Neural cell (in vitro differentiated cells): ENCODE results near the gene FHOD1. TPM values are rescaled to one million over a fixed set of nuclear protein-coding genes. Genes with fewer than 3 reads are reported as not detected.

Experiments used
- H2AFZ ChIP-seq: fragments of 200-600, 300-800 bp; sonication (generic), shearing (Covaris generic); 2 replicates; pipeline ENCODE4 v1.6.0; 2014; ENCODE audit warnings: low read depth, mild to moderate bottlenecking, antibody characterized with exemption, low read length, moderate library complexity
- H3F3A ChIP-seq: fragments of 200-600 bp; shearing (Covaris generic); 2 replicates; pipeline ENCODE4 v1.6.1; 2016; ENCODE audit warnings: mild to moderate bottlenecking, moderate library complexity, mixed read lengths, antibody characterized with exemption, low read length; ENCODE audit not compliant: insufficient read depth, poor library complexity, severe bottlenecking
- H3K27ac ChIP-seq: fragments of 200-600, 300-800 bp; sonication (generic), shearing (Covaris generic); 2 replicates; pipeline ENCODE4 v1.5.1; 2014; ENCODE audit warnings: mild to moderate bottlenecking, low read length, moderate library complexity
- H3K27me3 ChIP-seq: fragments of 300-800, 200-600 bp; sonication (generic), shearing (Covaris generic); 2 replicates; pipeline ENCODE4 v1.6.0; 2014; ENCODE audit warnings: mild to moderate bottlenecking, low read depth, low read length, moderate library complexity; ENCODE audit not compliant: insufficient read depth
- H3K36me3 ChIP-seq: fragments of 300-800, 200-600 bp; sonication (generic), shearing (Covaris generic); 2 replicates; pipeline ENCODE4 v1.5.1; 2014; ENCODE audit warnings: mild to moderate bottlenecking, antibody characterized with exemption, low read length, moderate library complexity; ENCODE audit not compliant: insufficient read depth
- H3K4me2 ChIP-seq: fragments of 300-800, 200-600 bp; sonication (generic), shearing (Covaris generic); 2 replicates; pipeline ENCODE4 v1.6.0; 2014; ENCODE audit warnings: mild to moderate bottlenecking, low read length
- H3K4me3 ChIP-seq: fragments of 300-800, 200-600 bp; sonication (generic), shearing (Covaris generic); 2 replicates; pipeline ENCODE4 v1.5.1; 2014; ENCODE audit warnings: mild to moderate bottlenecking, low read length, moderate library complexity
- H3K79me2 ChIP-seq: fragments of 200-600 bp; shearing (Covaris generic); replicated peaks from 2 replicates; pipeline ENCODE4 v1.6.0; 2014; ENCODE audit warnings: mild to moderate bottlenecking, low read length, moderate library complexity; ENCODE audit not compliant: insufficient read depth
- H3K9ac ChIP-seq: fragments of 300-800, 200-600 bp; sonication (generic), shearing (Covaris generic); 2 replicates; pipeline ENCODE4 v1.6.1; 2016; ENCODE audit warnings: mild to moderate bottlenecking, low read length, mixed read lengths
- H3K9me2 ChIP-seq: fragments of 200-600 bp; shearing (Covaris generic); 2 replicates; pipeline ENCODE4 v1.6.1; 2016; ENCODE audit warnings: mild to moderate bottlenecking, low read length, mixed read lengths; ENCODE audit not compliant: insufficient read depth
- H3K9me3 ChIP-seq: fragments of 200-600, 300-800 bp; sonication (generic), shearing (Covaris generic); 2 replicates; pipeline ENCODE4 v1.6.1; 2016; ENCODE audit warnings: mild to moderate bottlenecking, mixed run types, low read length, moderate library complexity, mixed read lengths
- H4K20me1 ChIP-seq: fragments of 200-600 bp; shearing (Covaris generic); 2 replicates; pipeline ENCODE4 v1.6.1; 2016; ENCODE audit warnings: mild to moderate bottlenecking, mixed run types; ENCODE audit not compliant: insufficient read depth
- CTCF ChIP-seq: fragments of 450-650 bp; IDR thresholded peaks from 2 replicates; pipeline ENCODE4 v1.5.1; 2014; ENCODE audit warnings: antibody characterized with exemption, mild to moderate bottlenecking, moderate library complexity; ENCODE audit not compliant: poor library complexity, severe bottlenecking
- EP300 ChIP-seq: fragments of 450-650 bp; conservative IDR thresholded peaks from 2 replicates; pipeline ENCODE4 v1.6.1; 2014; ENCODE audit warnings: antibody characterized with exemption, mild to moderate bottlenecking, moderate library complexity; ENCODE audit not compliant: poor library complexity, severe bottlenecking
- EZH2 ChIP-seq: fragments of 200-600, 300-800 bp; shearing (Covaris generic), sonication (generic); IDR thresholded peaks from 2 replicates; pipeline ENCODE4 v1.6.1; 2014; ENCODE audit warnings: antibody characterized with exemption, low read length, borderline replicate concordance, mild to moderate bottlenecking; ENCODE audit not compliant: insufficient read depth, poor library complexity, severe bottlenecking
- MXI1 ChIP-seq: fragments of 450-650 bp; conservative IDR thresholded peaks from 2 replicates; pipeline ENCODE4 v1.6.1; 2014; ENCODE audit warnings: antibody characterized with exemption, mild to moderate bottlenecking; ENCODE audit not compliant: poor library complexity, severe bottlenecking
- POLR2AphosphoS5 ChIP-seq: IDR thresholded peaks from 2 replicates; pipeline ENCODE4 v1.6.1; 2012
- RAD21 ChIP-seq: fragments of 450-650 bp; conservative IDR thresholded peaks from 2 replicates; pipeline ENCODE4 v1.6.1; 2014; ENCODE audit warnings: antibody characterized with exemption, mild to moderate bottlenecking, moderate library complexity
- REST ChIP-seq: IDR thresholded peaks from 2 replicates; pipeline ENCODE4 v1.6.1; 2012; ENCODE audit warnings: borderline replicate concordance
- SMC3 ChIP-seq: fragments of 450-650 bp; conservative IDR thresholded peaks from 2 replicates; pipeline ENCODE4 v1.6.1; 2014; ENCODE audit warnings: antibody characterized with exemption, mild to moderate bottlenecking, moderate library complexity; ENCODE audit not compliant: poor library complexity
- TAF1 ChIP-seq: IDR thresholded peaks from 2 replicates; pipeline ENCODE4 v1.6.1; 2012; ENCODE audit warnings: low read depth
- polyA plus RNA-seq: library from polyadenylated mRNA; depleted of rRNA; stranded (reverse); fragments of >200 nt; gene quantifications from 2 replicates; pipeline ENCODE4 v1.2.3, GENCODE V29; 2014

Gene FHOD1
- polyA plus RNA-seq, 1 donor from 2014 or later: 6.3 TPM

GRCh38 chr16:67207249-67208091, 39.8 kb downstream of the FHOD1 start:
- no peak overlapping the region for H3K4me3 ChIP-seq
- H2AFZ ChIP-seq: no peak overlapping the region
- H3K27me3 ChIP-seq: no peaks in the 10 kb centered on the region
- no peak for TF ChIP-seq POLR2AphosphoS5
- no peak for TF ChIP-seq CTCF
- no peak for TF ChIP-seq REST
- no peaks in the 10 kb centered on the region for H3F3A ChIP-seq
- H3K9me3 ChIP-seq: no peaks in the 10 kb centered on the region
- no peaks in the 10 kb centered on the region for H3K79me2 ChIP-seq
- H3K9me2 ChIP-seq: no peaks in the 10 kb centered on the region
- no peak overlapping the region for H3K4me2 ChIP-seq
- no peaks in the 10 kb centered on the region for H4K20me1 ChIP-seq
- no peaks in the 10 kb centered on the region for H3K36me3 ChIP-seq
- no peak overlapping the region for H3K27ac ChIP-seq
- no peak overlapping the region for H3K9ac ChIP-seq

- no peaks in the 10 kb centered on the region for H3K36me3 ChIP-seq
- no peak overlapping the region for H3K4me3 ChIP-seq
Observed at GRCh38 chr16:67206838-67207248, 40.4 kb downstream of the FHOD1 start.

More at GRCh38 chr16:67206838-67207248, 40.4 kb downstream of the FHOD1 start:
- H3K79me2 ChIP-seq: no peaks in the 10 kb centered on the region
- H3K27me3 ChIP-seq: no peaks in the 10 kb centered on the region
- no peaks in the 10 kb centered on the region for H3K9me3 ChIP-seq
- TF ChIP-seq SMC3 (no peak), EP300 (no peak), REST (no peak), EZH2 (no peak), POLR2AphosphoS5 (no peak), MXI1 (no peak), TAF1 (no peak), CTCF (no peak), RAD21 (no peak)
- no peak overlapping the region for H2AFZ ChIP-seq
- H3K9me2 ChIP-seq: no peaks in the 10 kb centered on the region
- no peaks in the 10 kb centered on the region for H3F3A ChIP-seq
- no peak overlapping the region for H3K9ac ChIP-seq
- H4K20me1 ChIP-seq: no peaks in the 10 kb centered on the region
- no peak overlapping the region for H3K4me2 ChIP-seq
- no peak overlapping the region for H3K27ac ChIP-seq
